AG09309 (cell line): Measurements from ENCODE around the gene LRRC71.

Source experiments
- DNase-seq: peaks from one replicate; pipeline ENCODE4 v3.0.0-alpha.2; 2010; ENCODE audit warnings: low read depth
- H3K4me3 ChIP-seq: 2 replicates; pipeline ENCODE4 v1.5.1; 2011; ENCODE audit warnings: mild to moderate bottlenecking, low read depth, low read length, moderate library complexity; ENCODE audit not compliant: control insufficient read depth
- CTCF ChIP-seq: IDR thresholded peaks from 2 replicates; pipeline ENCODE4 v1.5.1; 2011; ENCODE audit warnings: mild to moderate bottlenecking, low read depth, low read length, inconsistent platforms; ENCODE audit not compliant: insufficient read depth, control insufficient read depth; ENCODE audit errors: missing control alignments

LRRC71 gene

GRCh38 chr1:156883919-156884318 lies 36.5 kb upstream of the LRRC71 start:
- H3K4me3 ChIP-seq = no peak overlapping the region
- TF ChIP-seq CTCF = no peak
- DNase-seq = no peak

GRCh38 chr1:156884560-156885184 lies 35.8 kb upstream of the LRRC71 start:
- TF ChIP-seq CTCF = no peak
- no peak for DNase-seq
- H3K4me3 ChIP-seq = no peak overlapping the region

- H3K4me3 ChIP-seq = no peak overlapping the region
- no peak for TF ChIP-seq CTCF
- no peak for DNase-seq
Observed at GRCh38 chr1:156885314-156885713, 35.1 kb upstream of the LRRC71 start.

- H3K4me3 ChIP-seq = no peak overlapping the region
- no peak for TF ChIP-seq CTCF
- DNase-seq = no peak
Observed at GRCh38 chr1:156885880-156886355, 34.5 kb upstream of the LRRC71 start.

GRCh38 chr1:156886583-156887281 lies 33.7 kb upstream of the LRRC71 start:
- H3K4me3 ChIP-seq = no peak overlapping the region
- no peak for TF ChIP-seq CTCF
- DNase-seq = no peak

- DNase-seq = no peak
- H3K4me3 ChIP-seq = no peak overlapping the region
- no peak for TF ChIP-seq CTCF
Observed at GRCh38 chr1:156887317-156887716, 33.1 kb upstream of the LRRC71 start.

GRCh38 chr1:156887734-156888133 lies 32.7 kb upstream of the LRRC71 start:
- DNase-seq = no peak
- H3K4me3 ChIP-seq = no peak overlapping the region
- TF ChIP-seq CTCF = no peak
